Large intestine (tissue), 3 donors: ENCODE results near the gene ARRB2. TPM values are rescaled to one million over a fixed set of nuclear protein-coding genes. Genes with fewer than 3 reads are reported as not detected.
"Not testable (repeated sequence)": the region's sequence is repeated elsewhere in the genome, so short reads cannot be mapped to it uniquely, and the experiment has no call there.

ENCODE experiments used
- DNase-seq, 2 donors: peaks; one replicate each; pipeline versions ENCODE4 v3.0.0 to v3.0.0-alpha.2; 2013
- H3K27ac ChIP-seq: one replicate; pipeline ENCODE4 v1.5.1; 2013; ENCODE audit warnings: low read length
- H3K27me3 ChIP-seq: 2 replicates; pipeline ENCODE4 v1.6.1; 2013; ENCODE audit warnings: low read length; ENCODE audit not compliant: control insufficient read depth, insufficient read depth
- H3K36me3 ChIP-seq: 2 replicates; pipeline ENCODE4 v1.6.1; 2013; ENCODE audit warnings: low read length; ENCODE audit not compliant: control insufficient read depth, insufficient read depth
- H3K4me1 ChIP-seq: one replicate; pipeline ENCODE4 v1.6.1; 2013; ENCODE audit warnings: low read length; ENCODE audit not compliant: control insufficient read depth, insufficient read depth
- H3K4me3 ChIP-seq: one replicate; pipeline ENCODE4 v1.5.1; 2013; ENCODE audit warnings: low read length
- H3K9me3 ChIP-seq: one replicate; pipeline ENCODE4 v1.6.1; 2013; ENCODE audit warnings: mild to moderate bottlenecking, low read depth, low read length, moderate library complexity; ENCODE audit not compliant: control insufficient read depth
- WGBS: methylation state at CpG from one replicate; pipeline ENCODE4 v1.1.5; 2013; ENCODE audit warnings: low lambda C conversion rate; ENCODE audit not compliant: insufficient coverage; 5-methylcytosine and 5-hydroxymethylcytosine counted together
- polyA plus RNA-seq: library from polyadenylated mRNA; unstranded; fragments of 120-200 nt; gene quantifications from one replicate; pipeline ENCODE4 v1.2.1, GENCODE V29; 2013

The ARRB2 gene
- polyA plus RNA-seq, 1 donor, result 96.7 TPM

GRCh38 chr17:4673986-4674684, 36.3 kb upstream of the ARRB2 start:
- no peak for DNase-seq
- no peaks in the 10 kb centered on the region for H3K27me3 ChIP-seq
- H3K9me3 ChIP-seq, result peaks cover 3% of the 10 kb centered on the region
- H3K27ac ChIP-seq, result peak overlapping the region; percentile 25
- H3K36me3 ChIP-seq, result peaks cover 64% of the 10 kb centered on the region
- no peak overlapping the region for H3K4me3 ChIP-seq
- no CpG with 5 or more reads among the region's 27 CpGs for WGBS
- peaks cover 39% of the 10 kb centered on the region for H3K4me1 ChIP-seq

DNA sequence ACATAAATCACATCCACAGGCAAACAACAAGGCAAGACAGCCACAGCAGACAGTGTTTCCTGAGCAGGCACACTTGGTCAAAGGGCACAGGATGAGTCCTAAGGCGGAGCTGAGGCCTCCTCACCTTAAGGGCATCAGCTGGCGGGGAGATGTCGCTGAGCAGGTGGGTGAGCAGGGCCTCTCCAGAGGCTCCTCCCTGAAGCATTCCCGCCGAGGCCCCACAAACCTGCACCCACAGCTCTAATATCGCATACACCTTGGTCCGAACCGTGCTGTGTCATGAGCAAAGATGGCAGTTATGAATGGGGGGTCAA, 35.8 kb upstream of the ARRB2 start:
- peak; percentile 62 to 68 for DNase-seq
- Histone ChIP-seq H3K36me3 (peaks cover 64% of the 10 kb centered on the region), H3K27me3 (no peaks in the 10 kb centered on the region), H3K9me3 (peaks cover 3% of the 10 kb centered on the region), H3K27ac (peak overlapping the region; percentile 28), H3K4me1 (peaks cover 43% of the 10 kb centered on the region), H3K4me3 (no peak overlapping the region)
- no CpG with 5 or more reads among the region's 8 CpGs for WGBS

DNA sequence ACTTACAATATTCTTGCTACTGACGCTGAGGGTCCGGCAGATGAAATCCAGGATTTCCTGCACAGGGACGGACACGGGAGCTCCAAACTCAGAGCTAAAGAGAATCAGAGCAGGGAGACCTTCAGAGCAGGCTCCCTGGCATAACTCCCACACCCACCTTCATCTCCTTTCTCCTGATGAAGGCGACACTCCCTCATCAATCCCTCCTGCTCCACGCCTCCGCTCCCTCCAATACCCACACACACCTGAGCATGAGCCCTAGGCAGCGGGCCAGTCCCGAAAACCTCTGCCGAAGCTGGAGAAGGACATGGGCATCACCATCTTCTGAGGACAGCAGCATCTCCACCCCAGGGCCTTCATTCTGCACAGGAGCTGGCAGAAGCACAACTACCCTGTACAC, 34.6 kb upstream of the ARRB2 start:
- DNase-seq, result no peak
- H3K27me3 ChIP-seq, result no peaks in the 10 kb centered on the region
- peaks cover 49% of the 10 kb centered on the region for H3K4me1 ChIP-seq
- H3K36me3 ChIP-seq, result peaks cover 66% of the 10 kb centered on the region
- WGBS, result 100% methylated on average over 1 of the region's 10 CpGs
- no peak overlapping the region for H3K4me3 ChIP-seq
- H3K27ac ChIP-seq, result no peak overlapping the region
- peaks cover 3% of the 10 kb centered on the region for H3K9me3 ChIP-seq

GRCh38 chr17:4676791-4677190, 33.6 kb upstream of the ARRB2 start:
- peaks cover 64% of the 10 kb centered on the region for H3K36me3 ChIP-seq
- no CpG with 5 or more reads among the region's 7 CpGs for WGBS
- no peak for DNase-seq

DNA sequence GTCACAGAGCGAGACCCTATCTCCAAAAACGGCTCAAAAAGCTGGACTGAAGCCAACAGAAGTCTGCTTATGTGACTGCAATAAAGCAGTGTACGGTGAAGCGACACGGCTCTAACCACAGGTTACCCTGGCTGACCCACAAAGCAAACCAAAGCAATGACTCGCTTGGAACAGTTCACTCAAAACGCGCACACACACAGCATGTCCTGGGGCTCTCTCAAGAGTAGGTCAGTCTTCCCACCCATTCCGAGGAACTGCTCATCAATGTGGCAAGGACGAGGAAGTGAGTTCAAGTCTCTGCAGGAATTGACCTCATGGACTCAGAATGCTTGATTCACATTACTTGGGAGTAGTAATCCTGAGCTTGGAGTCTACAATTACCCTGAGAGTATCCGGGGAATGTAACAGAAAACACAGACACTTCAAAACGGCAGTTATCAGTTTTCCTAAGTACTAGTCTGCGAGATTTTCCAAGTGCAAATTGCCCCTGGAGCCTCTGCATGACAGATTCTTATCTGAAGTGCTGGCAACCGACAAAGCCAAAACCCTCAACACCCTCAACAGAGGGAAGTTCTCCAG, 31.9 kb upstream of the ARRB2 start:
- no CpG with 5 or more reads among the region's 14 CpGs for WGBS
- no peak for DNase-seq
- peaks cover 62% of the 10 kb centered on the region for H3K36me3 ChIP-seq
- H3K9me3 ChIP-seq, result peaks cover 3% of the 10 kb centered on the region
- peak overlapping the region; percentile 70 for H3K27ac ChIP-seq
- H3K4me1 ChIP-seq, result peaks cover 42% of the 10 kb centered on the region
- no peaks in the 10 kb centered on the region for H3K27me3 ChIP-seq
- H3K4me3 ChIP-seq, result no peak overlapping the region

More at GRCh38 chr17:4676791-4677190, 33.6 kb upstream of the ARRB2 start:
- Histone ChIP-seq H3K27ac (no peak overlapping the region), H3K4me3 (no peak overlapping the region), H3K9me3 (peaks cover 3% of the 10 kb centered on the region), H3K4me1 (peaks cover 49% of the 10 kb centered on the region), H3K27me3 (no peaks in the 10 kb centered on the region)

GRCh38 chr17:4679658-4680057, 30.8 kb upstream of the ARRB2 start:
- Histone ChIP-seq H3K4me3 (no peak overlapping the region), H3K4me1 (peaks cover 32% of the 10 kb centered on the region), H3K9me3 (no peaks in the 10 kb centered on the region), H3K27ac (peak overlapping the region; percentile 70), H3K36me3 (peaks cover 51% of the 10 kb centered on the region), H3K27me3 (no peaks in the 10 kb centered on the region)
- DNase-seq, result peak; percentile 76 to 84
- no CpG with 5 or more reads among the region's 7 CpGs for WGBS

DNA sequence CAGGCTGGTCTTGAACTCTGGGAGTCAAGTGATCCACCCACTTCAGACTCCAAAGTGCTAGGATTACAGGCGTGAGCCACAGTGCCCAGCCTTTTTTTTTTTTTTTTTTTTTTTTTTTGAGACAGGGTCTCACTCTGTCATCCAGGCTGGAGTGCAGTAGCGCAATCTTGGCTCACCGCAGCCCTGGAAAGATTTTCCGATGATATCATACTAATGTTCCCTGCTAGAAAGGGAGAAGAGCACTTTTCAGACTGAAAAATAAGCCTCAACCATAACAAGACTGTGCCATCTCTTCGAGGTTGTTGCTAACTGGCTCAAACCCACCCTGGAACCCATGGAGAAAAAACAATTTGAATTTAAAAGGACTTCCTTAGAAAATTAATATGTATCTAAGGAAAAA, 26.7 kb upstream of the ARRB2 start:
- not testable (repeated sequence) for DNase-seq, H3K4me3 ChIP-seq, H3K27me3 ChIP-seq, H3K27ac ChIP-seq, H3K9me3 ChIP-seq
- Histone ChIP-seq H3K4me1 (peaks cover 14% of the 10 kb centered on the region), H3K36me3 (peaks cover 37% of the 10 kb centered on the region)
- WGBS, result 100% methylated on average over 1 of the region's 5 CpGs

GRCh38 chr17:4689872-4690271, 20.6 kb upstream of the ARRB2 start:
- H3K27me3 ChIP-seq, H3K27ac ChIP-seq, DNase-seq, H3K4me3 ChIP-seq, H3K4me1 ChIP-seq, H3K9me3 ChIP-seq: not testable (repeated sequence)
- 100% methylated on average over 2 of the region's 12 CpGs for WGBS
- peaks cover 28% of the 10 kb centered on the region for H3K36me3 ChIP-seq

GRCh38 chr17:4690745-4691144, 19.7 kb upstream of the ARRB2 start:
- H3K36me3 ChIP-seq, result peaks cover 22% of the 10 kb centered on the region
- no peaks in the 10 kb centered on the region for H3K9me3 ChIP-seq
- H3K27ac ChIP-seq, result no peak overlapping the region
- H3K4me1 ChIP-seq, result no peaks in the 10 kb centered on the region
- no peak for DNase-seq
- WGBS, result no CpG with 5 or more reads among the region's 2 CpGs
- no peaks in the 10 kb centered on the region for H3K27me3 ChIP-seq
- H3K4me3 ChIP-seq, result no peak overlapping the region

DNA sequence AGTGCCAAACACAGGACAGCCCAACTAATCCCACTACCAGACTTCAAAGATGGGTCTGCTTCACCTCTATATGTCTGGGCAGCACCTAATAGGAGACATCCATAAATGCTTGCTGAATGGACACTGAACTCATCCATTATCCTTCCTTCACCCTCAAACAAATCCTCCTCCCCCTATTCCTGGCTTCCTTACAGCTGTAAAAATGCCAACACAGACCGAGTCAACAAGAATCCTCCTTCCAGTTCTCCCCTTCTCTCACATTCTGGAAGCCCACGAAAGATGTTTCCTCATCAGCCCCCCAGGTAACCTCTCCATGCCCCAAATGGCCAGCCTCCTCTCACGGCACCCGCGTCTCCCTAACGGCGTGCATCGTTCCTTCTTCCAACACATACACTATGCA, 18.7 kb upstream of the ARRB2 start:
- peaks cover 21% of the 10 kb centered on the region for H3K36me3 ChIP-seq
- H3K4me1 ChIP-seq, result no peaks in the 10 kb centered on the region
- no peak overlapping the region for H3K27ac ChIP-seq
- no peaks in the 10 kb centered on the region for H3K9me3 ChIP-seq
- WGBS, result no CpG with 5 or more reads among the region's 8 CpGs
- H3K4me3 ChIP-seq, result no peak overlapping the region
- H3K27me3 ChIP-seq, result no peaks in the 10 kb centered on the region
- DNase-seq, result no peak

GRCh38 chr17:4693416-4693815, 17.0 kb upstream of the ARRB2 start:
- DNase-seq, result no peak
- H3K27me3 ChIP-seq, result no peaks in the 10 kb centered on the region
- 100% methylated on average over 2 of the region's 9 CpGs for WGBS
- no peaks in the 10 kb centered on the region for H3K4me1 ChIP-seq
- no peak overlapping the region for H3K4me3 ChIP-seq
- peaks cover 26% of the 10 kb centered on the region for H3K36me3 ChIP-seq
- no peak overlapping the region for H3K27ac ChIP-seq
- H3K9me3 ChIP-seq, result no peaks in the 10 kb centered on the region
